Fibroblast of upper back skin (primary cell): ENCODE measurements around the gene CEP120.

Experiments used
- DNase-seq: peaks from one replicate; pipeline ENCODE4 v3.0.0-alpha.2; 2013

Gene CEP120

GRCh38 chr5:123297866-123298265, 125.3 kb downstream of the CEP120 start:
- no peak for DNase-seq

- DNase-seq = no peak
These were observed 125.9 kb downstream of the CEP120 start for GRCh38 chr5:123297198-123297831.
